ENCODE data around the gene RPS5.

DNA sequence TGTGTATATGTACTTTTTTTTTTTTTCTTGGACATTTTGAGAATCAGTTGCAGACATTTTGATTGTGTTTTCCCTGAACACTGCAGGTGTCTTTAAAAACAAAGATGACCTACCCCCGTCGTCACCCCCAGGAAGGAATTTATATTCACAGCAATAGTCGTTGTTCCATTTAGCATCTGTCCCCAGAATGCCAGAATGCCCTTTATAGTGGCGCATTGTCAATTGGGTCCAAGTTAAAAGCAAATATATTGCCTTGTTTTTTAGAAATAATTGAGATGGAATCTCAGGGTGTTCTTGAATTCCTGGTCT, 6.6 kb downstream of the RPS5 start:
- TF ChIP-seq, protein P1, sequence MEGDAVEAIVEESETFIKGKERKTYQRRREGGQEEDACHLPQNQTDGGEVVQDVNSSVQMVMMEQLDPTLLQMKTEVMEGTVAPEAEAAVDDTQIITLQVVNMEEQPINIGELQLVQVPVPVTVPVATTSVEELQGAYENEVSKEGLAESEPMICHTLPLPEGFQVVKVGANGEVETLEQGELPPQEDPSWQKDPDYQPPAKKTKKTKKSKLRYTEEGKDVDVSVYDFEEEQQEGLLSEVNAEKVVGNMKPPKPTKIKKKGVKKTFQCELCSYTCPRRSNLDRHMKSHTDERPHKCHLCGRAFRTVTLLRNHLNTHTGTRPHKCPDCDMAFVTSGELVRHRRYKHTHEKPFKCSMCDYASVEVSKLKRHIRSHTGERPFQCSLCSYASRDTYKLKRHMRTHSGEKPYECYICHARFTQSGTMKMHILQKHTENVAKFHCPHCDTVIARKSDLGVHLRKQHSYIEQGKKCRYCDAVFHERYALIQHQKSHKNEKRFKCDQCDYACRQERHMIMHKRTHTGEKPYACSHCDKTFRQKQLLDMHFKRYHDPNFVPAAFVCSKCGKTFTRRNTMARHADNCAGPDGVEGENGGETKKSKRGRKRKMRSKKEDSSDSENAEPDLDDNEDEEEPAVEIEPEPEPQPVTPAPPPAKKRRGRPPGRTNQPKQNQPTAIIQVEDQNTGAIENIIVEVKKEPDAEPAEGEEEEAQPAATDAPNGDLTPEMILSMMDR (IDR thresholded peaks at IDR 0.05; ENCODE audit: low read depth, low read length) = no peak
- no peak for TF ChIP-seq EZH2phosphoT487 (IDR thresholded peaks at IDR 0.05; ENCODE audit: low read depth)

All from OCI-LY3 (cell line).